ENCODE results near the gene SMNDC1. TPM values are rescaled to one million over a fixed set of nuclear protein-coding genes. Genes with fewer than 3 reads are reported as not detected.

The SMNDC1 gene
- total and polyA plus RNA-seq, 7 donors, result 16.3 to 38.0 (median 24.4) TPM

DNA sequence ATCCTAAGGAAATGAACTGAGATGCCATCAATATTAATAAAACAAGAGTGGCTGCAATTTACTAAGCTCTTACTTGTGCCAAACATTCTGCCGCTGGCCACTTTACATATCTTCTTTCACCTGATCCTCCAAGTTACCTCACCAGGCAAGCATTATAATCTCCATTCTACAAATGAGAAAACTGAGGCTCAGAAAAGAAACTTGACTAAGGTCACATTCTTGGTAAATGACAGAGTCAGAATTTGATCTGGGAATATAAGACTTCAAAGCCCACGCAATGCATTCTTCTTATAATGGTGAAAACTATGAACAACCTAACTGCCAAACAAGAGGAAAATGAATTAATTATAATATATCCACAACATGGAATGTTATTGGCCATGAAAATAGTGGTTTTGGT is 46.1 kb upstream of the SMNDC1 start:
- ATAC-seq, result no peak
- no peaks in the 10 kb centered on the region for H3K9me3 ChIP-seq
- 55 to 81% (median 79%) methylated on average over 2 of the region's 2 CpGs for WGBS, 3 donors
- TF ChIP-seq, protein P1, sequence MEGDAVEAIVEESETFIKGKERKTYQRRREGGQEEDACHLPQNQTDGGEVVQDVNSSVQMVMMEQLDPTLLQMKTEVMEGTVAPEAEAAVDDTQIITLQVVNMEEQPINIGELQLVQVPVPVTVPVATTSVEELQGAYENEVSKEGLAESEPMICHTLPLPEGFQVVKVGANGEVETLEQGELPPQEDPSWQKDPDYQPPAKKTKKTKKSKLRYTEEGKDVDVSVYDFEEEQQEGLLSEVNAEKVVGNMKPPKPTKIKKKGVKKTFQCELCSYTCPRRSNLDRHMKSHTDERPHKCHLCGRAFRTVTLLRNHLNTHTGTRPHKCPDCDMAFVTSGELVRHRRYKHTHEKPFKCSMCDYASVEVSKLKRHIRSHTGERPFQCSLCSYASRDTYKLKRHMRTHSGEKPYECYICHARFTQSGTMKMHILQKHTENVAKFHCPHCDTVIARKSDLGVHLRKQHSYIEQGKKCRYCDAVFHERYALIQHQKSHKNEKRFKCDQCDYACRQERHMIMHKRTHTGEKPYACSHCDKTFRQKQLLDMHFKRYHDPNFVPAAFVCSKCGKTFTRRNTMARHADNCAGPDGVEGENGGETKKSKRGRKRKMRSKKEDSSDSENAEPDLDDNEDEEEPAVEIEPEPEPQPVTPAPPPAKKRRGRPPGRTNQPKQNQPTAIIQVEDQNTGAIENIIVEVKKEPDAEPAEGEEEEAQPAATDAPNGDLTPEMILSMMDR (IDR thresholded peaks at IDR 0.05), result no peak
- H3K27me3 ChIP-seq (ENCODE audit: insufficient read depth in 3 of 3, low read length in 2 of 3), result peaks cover 0 to 12% (median 0%) of the 10 kb centered on the region in 3 donors
- no peaks in the 10 kb centered on the region for H3K4me1 ChIP-seq
- H3K4me3 ChIP-seq, result no peak overlapping the region
- no peak overlapping the region for H3K27ac ChIP-seq
- intact Hi-C loops (cut with DNase I), result loop anchor here in 1 of 2 donors (5.0 to 10.0 kb wide), 2 partner anchors 144 to 196 kb away; partner anchors contain the start of gene DUSP5
- no peak for DNase-seq
- H3K36me3 ChIP-seq (ENCODE audit: insufficient read depth in 1 of 2, low read depth in 1 of 2), result no peaks in the 10 kb centered on the region

DNA sequence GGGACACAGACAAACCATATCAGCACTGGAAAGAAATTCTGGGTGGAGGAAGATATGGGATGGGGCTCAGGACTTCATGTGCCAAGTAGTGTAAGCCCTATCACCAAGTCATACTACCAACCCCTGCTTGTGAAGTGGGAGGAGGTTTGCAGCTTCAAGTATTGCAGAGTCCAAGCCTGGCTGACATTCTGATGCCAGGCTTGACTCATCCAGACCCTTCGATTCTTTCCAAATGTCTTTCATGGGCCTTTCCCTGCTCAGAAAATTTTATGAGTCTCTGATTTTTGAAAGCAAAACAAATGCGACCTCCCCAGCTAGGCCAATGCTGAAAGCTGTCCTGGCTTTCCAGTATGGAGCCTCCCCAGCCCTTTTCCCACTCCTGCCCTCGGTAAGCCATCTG is 45.1 kb upstream of the SMNDC1 start:
- Histone ChIP-seq H3K36me3 (ENCODE audit: insufficient read depth in 1 of 2, low read depth in 1 of 2) (no peaks in the 10 kb centered on the region), H3K4me1 (no peaks in the 10 kb centered on the region), H3K27ac (no peak overlapping the region), H3K27me3 (ENCODE audit: insufficient read depth in 3 of 3, low read length in 2 of 3) (peaks cover 0 to 12% (median 0%) of the 10 kb centered on the region in 3 donors), H3K9me3 (no peaks in the 10 kb centered on the region), H3K4me3 (no peak overlapping the region)
- no peak for ATAC-seq
- TF ChIP-seq, protein P1 (IDR thresholded peaks at IDR 0.05), result no peak
- intact Hi-C loops (cut with DNase I), result loop anchor here in 1 of 2 donors (5.0 to 10.0 kb wide), 2 partner anchors 145 to 197 kb away; partner anchors contain the start of gene DUSP5
- 60 to 78% (median 61%) methylated on average over 3 of the region's 3 CpGs for WGBS, 3 donors
- DNase-seq, result no peak

DNA sequence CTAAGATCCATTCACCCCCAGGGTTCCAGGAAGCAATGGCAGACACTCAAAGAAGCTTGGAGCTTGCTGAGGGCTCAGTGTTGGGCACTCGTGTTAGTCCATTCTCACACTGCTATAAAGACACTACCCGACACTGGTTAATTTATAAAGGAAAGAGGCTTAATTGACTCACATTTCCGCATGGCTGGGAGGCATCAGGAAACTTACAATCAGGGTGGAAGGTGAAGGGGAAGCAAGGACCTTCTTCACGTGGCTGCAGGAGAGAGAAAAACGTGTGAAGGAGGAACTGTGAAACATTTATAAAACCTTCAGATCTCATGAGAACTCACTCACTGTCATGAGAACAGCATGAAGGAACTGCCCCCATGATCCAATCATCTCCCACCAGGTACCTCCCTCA is 44.7 kb upstream of the SMNDC1 start:
- Histone ChIP-seq H3K4me1 (no peaks in the 10 kb centered on the region), H3K36me3 (ENCODE audit: insufficient read depth in 1 of 2, low read depth in 1 of 2) (no peaks in the 10 kb centered on the region), H3K27ac (no peak overlapping the region), H3K27me3 (ENCODE audit: insufficient read depth in 3 of 3, low read length in 2 of 3) (peaks cover 0 to 12% (median 0%) of the 10 kb centered on the region in 3 donors), H3K9me3 (no peaks in the 10 kb centered on the region), H3K4me3 (no peak overlapping the region)
- TF ChIP-seq, protein P1 (IDR thresholded peaks at IDR 0.05), result no peak
- DNase-seq, result no peak
- intact Hi-C loops (cut with DNase I), result no loop called here
- WGBS, 3 donors, result 62 to 83% (median 71%) methylated on average over 5 of the region's 5 CpGs
- no peak for ATAC-seq

DNA sequence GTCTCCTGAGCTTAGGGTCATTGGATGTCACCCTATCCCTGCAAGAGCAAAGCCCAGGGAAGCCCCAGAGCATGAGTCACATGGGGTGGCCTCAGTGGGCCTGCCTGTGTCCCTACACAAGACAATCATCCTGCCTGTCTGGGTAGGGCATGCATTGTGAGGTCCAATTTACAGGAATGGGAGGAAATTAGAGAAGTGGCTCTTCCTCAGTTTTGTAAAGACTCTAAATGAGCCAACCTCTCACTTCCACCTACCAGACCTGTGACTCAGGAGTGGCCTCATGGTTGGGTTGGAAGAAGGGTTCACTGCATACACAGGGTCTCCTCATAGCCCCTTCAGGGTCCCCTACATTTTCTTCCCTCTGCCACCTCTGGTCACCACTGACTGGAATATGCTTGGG is 43.6 kb upstream of the SMNDC1 start:
- H3K9me3 ChIP-seq, result no peaks in the 10 kb centered on the region
- H3K36me3 ChIP-seq (ENCODE audit: insufficient read depth in 1 of 2, low read depth in 1 of 2), result no peaks in the 10 kb centered on the region
- intact Hi-C loops (cut with DNase I), result no loop called here
- no peak overlapping the region for H3K4me3 ChIP-seq
- TF ChIP-seq, protein P1 (IDR thresholded peaks at IDR 0.05), result no peak
- no peak overlapping the region for H3K27ac ChIP-seq
- H3K27me3 ChIP-seq (ENCODE audit: insufficient read depth in 3 of 3, low read length in 2 of 3), result peaks cover 0 to 12% (median 0%) of the 10 kb centered on the region in 3 donors
- no peak for ATAC-seq
- no peaks in the 10 kb centered on the region for H3K4me1 ChIP-seq
- DNase-seq, result no peak

DNA sequence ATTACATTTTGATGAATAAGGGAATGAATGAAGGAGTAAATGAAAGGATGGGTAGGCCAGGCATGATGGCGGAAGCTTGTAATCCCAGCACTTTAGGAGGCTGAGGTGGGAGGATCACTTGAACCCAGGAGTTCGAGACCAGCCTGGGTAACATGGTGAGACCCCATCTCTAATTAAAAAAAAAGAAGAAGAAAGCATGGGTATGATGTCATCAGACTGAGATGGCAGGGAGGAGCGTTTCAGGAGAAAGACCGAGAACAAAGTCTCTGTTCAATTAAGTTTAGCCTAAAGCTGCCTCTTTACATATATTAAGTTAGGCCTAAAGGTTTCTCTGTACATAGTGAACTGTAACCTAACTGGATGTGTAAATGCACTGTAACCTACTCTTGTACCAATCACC is 42.2 kb upstream of the SMNDC1 start:
- no peak for DNase-seq
- Histone ChIP-seq H3K27me3 (ENCODE audit: insufficient read depth in 3 of 3, low read length in 2 of 3) (peaks cover 0 to 5% (median 0%) of the 10 kb centered on the region in 3 donors), H3K4me1 (no peaks in the 10 kb centered on the region), H3K36me3 (ENCODE audit: insufficient read depth in 1 of 2, low read depth in 1 of 2) (no peaks in the 10 kb centered on the region), H3K27ac (no peak overlapping the region), H3K4me3 (no peak overlapping the region), H3K9me3 (no peaks in the 10 kb centered on the region)
- no peak for ATAC-seq
- 94 to 97% (median 96%) methylated on average over 4 of the region's 4 CpGs for WGBS, 3 donors
- TF ChIP-seq, protein P1 (IDR thresholded peaks at IDR 0.05), result no peak
- intact Hi-C loops (cut with DNase I), result no loop called here

Data from psoas muscle (tissue), 8 donors.